Suprapubic skin (tissue), 4 donors: ENCODE data around the gene CRTAC1. TPM values are rescaled to one million over a fixed set of nuclear protein-coding genes. Genes with fewer than 3 reads are reported as not detected.

Experiments used
- DNase-seq, 2 donors: peaks; one replicate each; pipeline ENCODE4 v3.0.0-alpha.2; 2019; ENCODE audit warnings: low spot score in 2 of 2
- H3K27ac ChIP-seq: fragments of 200-600 bp; sonication (generic); one replicate; pipeline ENCODE4 v1.5.1; 2019
- H3K27me3 ChIP-seq: fragments of 200-600 bp; sonication (generic); one replicate; pipeline ENCODE4 v1.5.1; 2019
- H3K36me3 ChIP-seq: fragments of 200-600 bp; sonication (generic); one replicate; pipeline ENCODE4 v1.5.1; 2019
- H3K4me1 ChIP-seq: fragments of 200-600 bp; sonication (generic); one replicate; pipeline ENCODE4 v1.5.1; 2019
- H3K4me3 ChIP-seq: fragments of 200-600 bp; sonication (generic); one replicate; pipeline ENCODE4 v1.5.1; 2019; ENCODE audit warnings: mild to moderate bottlenecking
- H3K9me3 ChIP-seq: fragments of 200-600 bp; sonication (generic); one replicate; pipeline ENCODE4 v1.5.1; 2019
- CTCF ChIP-seq, 2 donors: fragments of 200-600 bp in 1 of 2; fragments of 450-650 bp in 1 of 2; sonication (generic) in 1 of 2; IDR thresholded peaks; one replicate each; pipeline ENCODE4 v1.5.1; 2016 to 2019; ENCODE audit warnings: antibody characterized with exemption in 2 of 2, mild to moderate bottlenecking in 1 of 2, moderate library complexity in 1 of 2
- EP300 ChIP-seq: sonication (generic); formaldehyde crosslinking; IDR thresholded peaks from one replicate; pipeline ENCODE4 v1.6.1; 2017; ENCODE audit warnings: antibody characterized with exemption
- POLR2A ChIP-seq, 2 donors: fragments of 450-650 bp; IDR thresholded peaks; one replicate each; pipeline ENCODE4 v1.6.1; 2017; ENCODE audit warnings: antibody characterized with exemption in 2 of 2, mild to moderate bottlenecking in 2 of 2, moderate library complexity in 2 of 2
- POLR2AphosphoS5 ChIP-seq, 3 donors: sonication (generic); formaldehyde crosslinking; IDR thresholded peaks; one replicate each; pipeline ENCODE4 v1.6.1; 2017; ENCODE audit warnings: antibody characterized with exemption in 3 of 3
- WGBS: methylation state at CpG from one replicate; pipeline ENCODE4 v1.1.5; 2018; 5-methylcytosine and 5-hydroxymethylcytosine counted together
- total RNA-seq, 4 donors: library from RNA; depleted of rRNA; stranded (reverse); fragments of >200 nt; gene quantifications; one replicate each; pipeline ENCODE4 v1.1.0, GENCODE V29; 2016

Gene CRTAC1
- total RNA-seq, 4 donors from 2014 or later = 1.3 to 5.1 (median 2.2) TPM

- Histone ChIP-seq H3K4me1 (peaks cover 13% of the 10 kb centered on the region), H3K27ac (no peak overlapping the region), H3K4me3 (no peak overlapping the region), H3K36me3 (no peaks in the 10 kb centered on the region), H3K9me3 (no peaks in the 10 kb centered on the region), H3K27me3 (no peaks in the 10 kb centered on the region)
- no peak for DNase-seq
- no peak for TF ChIP-seq EP300
- TF ChIP-seq CTCF (IDR thresholded peaks at IDR 0.05) = no peak
- TF ChIP-seq POLR2AphosphoS5 (IDR thresholded peaks at IDR 0.05) = no peak
- no peak for TF ChIP-seq POLR2A (IDR thresholded peaks at IDR 0.05)
- 91% methylated on average over 7 of the region's 7 CpGs for WGBS
These were observed 142.3 kb downstream of the CRTAC1 start for GRCh38 chr10:97888134-97888533.

GRCh38 chr10:97887399-97887798 lies 143.0 kb downstream of the CRTAC1 start:
- no peak overlapping the region for H3K4me3 ChIP-seq
- WGBS = 92% methylated on average over 6 of the region's 6 CpGs
- H3K36me3 ChIP-seq = no peaks in the 10 kb centered on the region
- no peak for DNase-seq
- H3K27ac ChIP-seq = no peak overlapping the region
- no peaks in the 10 kb centered on the region for H3K27me3 ChIP-seq
- no peaks in the 10 kb centered on the region for H3K9me3 ChIP-seq
- H3K4me1 ChIP-seq = peaks cover 13% of the 10 kb centered on the region
- TF ChIP-seq POLR2A (IDR thresholded peaks at IDR 0.05) (no peak), EP300 (no peak), CTCF (IDR thresholded peaks at IDR 0.05) (no peak), POLR2AphosphoS5 (IDR thresholded peaks at IDR 0.05) (no peak)

- Histone ChIP-seq H3K4me3 (no peak overlapping the region), H3K36me3 (no peaks in the 10 kb centered on the region), H3K27ac (no peak overlapping the region), H3K27me3 (no peaks in the 10 kb centered on the region), H3K9me3 (no peaks in the 10 kb centered on the region), H3K4me1 (peaks cover 13% of the 10 kb centered on the region)
- no peak for DNase-seq
- TF ChIP-seq POLR2A (IDR thresholded peaks at IDR 0.05) (no peak), POLR2AphosphoS5 (IDR thresholded peaks at IDR 0.05) (no peak), CTCF (IDR thresholded peaks at IDR 0.05) (no peak), EP300 (no peak)
- 68% methylated on average over 5 of the region's 5 CpGs for WGBS
These were observed 144.1 kb downstream of the CRTAC1 start for GRCh38 chr10:97886286-97886685.

- H3K36me3 ChIP-seq = no peaks in the 10 kb centered on the region
- 87% methylated on average over 3 of the region's 3 CpGs for WGBS
- no peaks in the 10 kb centered on the region for H3K27me3 ChIP-seq
- no peak overlapping the region for H3K4me3 ChIP-seq
- no peak for DNase-seq
- TF ChIP-seq POLR2A (IDR thresholded peaks at IDR 0.05) (no peak), EP300 (no peak), CTCF (IDR thresholded peaks at IDR 0.05) (no peak), POLR2AphosphoS5 (IDR thresholded peaks at IDR 0.05) (no peak)
- H3K27ac ChIP-seq = no peak overlapping the region
- no peaks in the 10 kb centered on the region for H3K9me3 ChIP-seq
- H3K4me1 ChIP-seq = no peaks in the 10 kb centered on the region
These were observed 147.3 kb downstream of the CRTAC1 start for GRCh38 chr10:97883092-97883485.

GRCh38 chr10:97882142-97883091 lies 148.0 kb downstream of the CRTAC1 start:
- H3K27me3 ChIP-seq = no peaks in the 10 kb centered on the region
- H3K4me1 ChIP-seq = no peaks in the 10 kb centered on the region
- DNase-seq = no peak
- H3K27ac ChIP-seq = no peak overlapping the region
- 72% methylated on average over 6 of the region's 11 CpGs for WGBS
- H3K36me3 ChIP-seq = no peaks in the 10 kb centered on the region
- TF ChIP-seq CTCF (IDR thresholded peaks at IDR 0.05) (no peak), POLR2A (IDR thresholded peaks at IDR 0.05) (no peak), POLR2AphosphoS5 (IDR thresholded peaks at IDR 0.05) (no peak), EP300 (no peak)
- H3K4me3 ChIP-seq = no peak overlapping the region
- H3K9me3 ChIP-seq = no peaks in the 10 kb centered on the region
